H1 (cell line): ENCODE results near the gene YEATS4. TPM values are rescaled to one million over a fixed set of nuclear protein-coding genes. Genes with fewer than 3 reads are reported as not detected.
A peak's percentile ranks its signal among the peaks of the same experiment; 100 is the strongest.

Source experiments
- CTCF ChIA-PET: fragments of 300-600 bp; sonication (Branson Sonifier 250); formaldehyde crosslinking; loops from one replicate; lab custom pipeline; 2021; ENCODE audit not compliant: partially characterized antibody; lab: Charles Lee
- POLR2A ChIA-PET: fragments of 300-600 bp; sonication (Branson Sonifier 250); formaldehyde crosslinking; loops from one replicate; lab custom pipeline; 2021; ENCODE audit warnings: inconsistent platforms; ENCODE audit not compliant: partially characterized antibody; lab: Charles Lee
- DNase-seq, 2 experiments: peaks; one replicate each; pipeline versions ENCODE4 v3.0.0 to v3.0.0-alpha.2; 2010 to 2022; ENCODE audit warnings: low spot score in 2 of 2, low read depth in 1 of 2, mixed read lengths in 1 of 2
- FAIRE-seq: peaks from 2 replicates; lab custom pipeline; 2011; peaks lifted over from hg19 to GRCh38; lab: Jason Lieb, UNC
- H2AFZ ChIP-seq: 2 replicates; pipeline ENCODE4 v1.8.1; 2012; ENCODE audit warnings: low read length, inconsistent platforms
- H2AK5ac ChIP-seq: 2 replicates; pipeline ENCODE4 v1.6.1; 2013; ENCODE audit warnings: low read depth, low read length
- H2BK120ac ChIP-seq: replicated peaks from 2 replicates; pipeline ENCODE3; 2013; ENCODE audit warnings: low read depth, low read length, inconsistent platforms
- H2BK12ac ChIP-seq: 2 replicates; pipeline ENCODE4 v1.6.1; 2013; ENCODE audit warnings: low read depth, low read length
- H2BK15ac ChIP-seq: 2 replicates; pipeline ENCODE4 v1.6.1; 2013; ENCODE audit warnings: low read length
- H2BK20ac ChIP-seq: 2 replicates; pipeline ENCODE4 v1.6.1; 2013; ENCODE audit warnings: low read length
- H2BK5ac ChIP-seq: 2 replicates; pipeline ENCODE4 v1.6.1; 2013; ENCODE audit warnings: low read depth, low read length
- H3K14ac ChIP-seq: 2 replicates; pipeline ENCODE4 v1.6.1; 2013; ENCODE audit warnings: inconsistent platforms; ENCODE audit not compliant: insufficient read length
- H3K18ac ChIP-seq: 2 replicates; pipeline ENCODE4 v1.6.1; 2013; ENCODE audit warnings: low read length; ENCODE audit errors: extremely low read depth
- H3K23ac ChIP-seq: 2 replicates; pipeline ENCODE4 v1.6.1; 2013; ENCODE audit warnings: inconsistent platforms; ENCODE audit not compliant: insufficient read length
- H3K23me2 ChIP-seq: 2 replicates; pipeline ENCODE4 v1.6.1; 2013; ENCODE audit warnings: low read depth, low read length
- H3K27ac ChIP-seq: 2 replicates; pipeline ENCODE4 v1.6.1; 2011; ENCODE audit warnings: low read depth, low read length, inconsistent platforms
- H3K27me3 ChIP-seq, 4 experiments: replicated peaks in 1 of 4; 1 replicate in 1 of 4; 2 replicates in 3 of 4; pipeline versions ENCODE4 v1.6.1 to v1.8.1; 2011 to 2013; ENCODE audit warnings: low read length in 3 of 4, mild to moderate bottlenecking in 3 of 4, inconsistent platforms in 2 of 4, mixed read lengths in 2 of 4, moderate library complexity in 1 of 4; ENCODE audit not compliant: control insufficient read depth in 3 of 4, insufficient read depth in 3 of 4; ENCODE audit errors: extremely low read depth in 1 of 4
- H3K36me3 ChIP-seq, 4 experiments: 2 replicates each; pipeline versions ENCODE4 v1.6.1 to v1.8.1; 2011 to 2013; ENCODE audit warnings: mild to moderate bottlenecking in 4 of 4, low read length in 3 of 4, moderate library complexity in 2 of 4, control low read depth in 1 of 4, inconsistent platforms in 1 of 4; ENCODE audit not compliant: insufficient read depth in 4 of 4, control insufficient read depth in 2 of 4
- H3K4ac ChIP-seq: replicated peaks from 2 replicates; pipeline ENCODE3; 2013; ENCODE audit warnings: low read length, low read depth, mixed read lengths, inconsistent platforms; ENCODE audit not compliant: insufficient read length
- H3K4me1 ChIP-seq, 4 experiments: replicated peaks in 1 of 4; 1 replicate in 1 of 4; 2 replicates in 3 of 4; pipeline versions ENCODE4 v1.6.1 to v1.8.1; 2011 to 2013; ENCODE audit warnings: low read length in 3 of 4, inconsistent platforms in 2 of 4, mixed read lengths in 1 of 4; ENCODE audit not compliant: insufficient read depth in 4 of 4, control insufficient read depth in 3 of 4
- H3K4me2 ChIP-seq, 2 experiments: 2 replicates each; pipeline versions ENCODE4 v1.6.1 to v1.8.1; 2011 to 2013; ENCODE audit warnings: low read depth in 2 of 2, low read length in 2 of 2, control low read depth in 1 of 2, inconsistent platforms in 1 of 2, mild to moderate bottlenecking in 1 of 2; ENCODE audit not compliant: insufficient read depth in 1 of 2
- H3K4me3 ChIP-seq, 4 experiments: fragments of 200-600, 300-600 bp in 1 of 4; sonication (generic), shearing (Covaris generic), sonication (Bioruptor Twin) in 1 of 4; 2 replicates each; pipeline versions ENCODE4 v1.5.1 to v1.8.1; 2011 to 2016; ENCODE audit warnings: low read length in 4 of 4, low read depth in 3 of 4, control low read depth in 2 of 4, inconsistent platforms in 2 of 4, mild to moderate bottlenecking in 2 of 4, mixed read lengths in 1 of 4, moderate library complexity in 1 of 4; ENCODE audit not compliant: insufficient read depth in 2 of 4; ENCODE audit errors: extremely low read depth in 1 of 4
- H3K56ac ChIP-seq: replicated peaks from 2 replicates; pipeline ENCODE3; 2013; ENCODE audit warnings: low read depth, mild to moderate bottlenecking, mixed read lengths, low read length, inconsistent platforms; ENCODE audit not compliant: insufficient read length
- H3K79me1 ChIP-seq: 2 replicates; pipeline ENCODE4 v1.6.1; 2013; ENCODE audit warnings: low read depth, low read length, control low read depth
- H3K79me2 ChIP-seq, 2 experiments: 2 replicates each; pipeline versions ENCODE4 v1.6.1 to v1.8.1; 2012 to 2013; ENCODE audit warnings: low read length in 2 of 2, mild to moderate bottlenecking in 2 of 2, inconsistent platforms in 1 of 2; ENCODE audit not compliant: insufficient read depth in 2 of 2, control insufficient read depth in 1 of 2
- H3K9ac ChIP-seq, 4 experiments: replicated peaks in 1 of 4; 1 replicate in 1 of 4; 2 replicates in 3 of 4; pipeline versions ENCODE4 v1.6.1 to v1.8.1; 2011 to 2013; ENCODE audit warnings: low read depth in 3 of 4, low read length in 3 of 4, control low read depth in 2 of 4, mild to moderate bottlenecking in 2 of 4, moderate library complexity in 2 of 4, inconsistent platforms in 1 of 4; ENCODE audit errors: extremely low read depth in 1 of 4
- H3K9me3 ChIP-seq, 2 experiments: 2 replicates each; pipeline versions ENCODE4 v1.6.1 to v1.8.1; 2012 to 2013; ENCODE audit warnings: mild to moderate bottlenecking in 2 of 2, moderate library complexity in 2 of 2, control low read depth in 1 of 2, inconsistent platforms in 1 of 2, low read depth in 1 of 2, low read length in 1 of 2, mixed read lengths in 1 of 2; ENCODE audit not compliant: insufficient read depth in 2 of 2
- H4K20me1 ChIP-seq, 2 experiments: replicated peaks in 1 of 2; 2 replicates each; pipeline versions ENCODE3 to v1.8.1; 2011 to 2013; ENCODE audit warnings: inconsistent platforms in 2 of 2, low read length in 2 of 2, mild to moderate bottlenecking in 1 of 2; ENCODE audit not compliant: insufficient read depth in 2 of 2, control insufficient read depth in 1 of 2
- H4K5ac ChIP-seq: 2 replicates; pipeline ENCODE4 v1.6.1; 2013; ENCODE audit warnings: low read length, low read depth, mixed read lengths, inconsistent platforms; ENCODE audit not compliant: insufficient read length
- H4K8ac ChIP-seq: 2 replicates; pipeline ENCODE4 v1.8.0; 2013; ENCODE audit warnings: mild to moderate bottlenecking, moderate library complexity, low read length, inconsistent platforms; ENCODE audit not compliant: insufficient read depth; ENCODE audit errors: extremely low read depth
- H4K91ac ChIP-seq: replicated peaks from 2 replicates; pipeline ENCODE3; 2013; ENCODE audit warnings: low read length, mixed read lengths, inconsistent platforms; ENCODE audit not compliant: insufficient read length
- ATF2 ChIP-seq: IDR thresholded peaks from 2 replicates; pipeline ENCODE4 v1.6.1; 2012; ENCODE audit warnings: low read length, inconsistent platforms
- BACH1 ChIP-seq: IDR thresholded peaks from 2 replicates; pipeline ENCODE4 v1.6.1; 2012; ENCODE audit warnings: low read length, improper control_type of control experiment
- BCL11A ChIP-seq, 2 experiments: IDR thresholded peaks; one replicate each; pipeline ENCODE4 v1.6.1; 2011; ENCODE audit warnings: low read depth in 2 of 2, low read length in 2 of 2, mild to moderate bottlenecking in 2 of 2
- CREB1 ChIP-seq: IDR thresholded peaks from 2 replicates; pipeline ENCODE4 v1.6.1; 2012; ENCODE audit warnings: inconsistent platforms
- FOSL1 ChIP-seq: IDR thresholded peaks from 2 replicates; pipeline ENCODE4 v1.6.1; 2011; ENCODE audit warnings: mild to moderate bottlenecking, low read depth, low read length, moderate library complexity; ENCODE audit not compliant: insufficient read depth
- SRF ChIP-seq: IDR thresholded peaks from 2 replicates; pipeline ENCODE4 v1.6.1; 2011; ENCODE audit warnings: mild to moderate bottlenecking, low read depth, low read length, moderate library complexity
- WGBS, 2 experiments: shearing (Covaris generic) in 1 of 2; methylation state at CpG; one replicate each; pipeline versions ENCODE4 v1.1.6 to v1.1.7; 2013 to 2015; ENCODE audit warnings: low lambda C conversion rate in 2 of 2, mixed read lengths in 2 of 2, inconsistent platforms in 1 of 2, low coverage in 1 of 2, missing lambda C conversion rate in 1 of 2; ENCODE audit not compliant: insufficient replicate concordance in 2 of 2, insufficient coverage in 1 of 2, insufficient read length in 1 of 2; ENCODE audit errors: extremely low coverage in 1 of 2, missing lambda C conversion rate in 1 of 2; 5-methylcytosine and 5-hydroxymethylcytosine counted together
- long read RNA-seq, 2 experiments: library from RNA in 1 of 2; library from capped mRNA in 1 of 2; stranded (forward); transcript quantifications; one replicate each; pipeline ENCODE4 v2.0.0, GENCODE V29; 2021; ENCODE audit warnings: inconsistent platforms in 1 of 2
- polyA minus RNA-seq, 3 experiments: library from RNA; depleted of rRNA, polyadenylated mRNA; stranded (reverse); fragments of >200 nt; gene quantifications; 1 replicate in 2 of 3; 2 replicates in 1 of 3; pipeline ENCODE4 v1.2.3, GENCODE V29; 2011
- polyA plus RNA-seq, 7 experiments: library from polyadenylated mRNA; depleted of rRNA in 3 of 7; stranded (reverse) in 5 of 7; unstranded in 2 of 7; fragments of >200 nt in 5 of 7; fragments of 200-250 nt in 2 of 7; gene quantifications; 1 replicate in 5 of 7; 2 replicates in 1 of 7; 4 replicates in 1 of 7; pipeline versions ENCODE4 v1.2.1 to v1.2.3, GENCODE V29; 2011 to 2013; ENCODE audit warnings: missing spikeins in 2 of 7, mixed read lengths in 2 of 7
- total RNA-seq: library from RNA; stranded (reverse); fragmentation: NEBNext Ultra II Directional; extraction: Animal tissue kit (Norgen Biotek cat#: 25700); gene quantifications from 2 replicates; pipeline ENCODE4 v1.2.1, GENCODE V29; 2021

Gene YEATS4
- total RNA-seq (32.4 and 32.5 TPM in 2 replicates), polyA plus RNA-seq (2011; rRNA removed) (25.7 and 35.7 TPM in 2 replicates), polyA minus RNA-seq (2011; rRNA and poly(A)+ RNA removed) (3.3 and 5.3 TPM in 2 replicates)
- polyA plus RNA-seq (2011; cell fraction: cytosol; rRNA removed), result 43.4 TPM
- 20.6 TPM for polyA plus RNA-seq (2011; cell fraction: nucleus; rRNA removed)
- polyA plus RNA-seq (2012, experiment 1 of 2), result 20.1 to 33.7 TPM (median 28.3 TPM) in 4 replicates
- 19.5 TPM for polyA plus RNA-seq (2012, experiment 2 of 2)
- 25.7 TPM for polyA plus RNA-seq (2013, experiment 1 of 2)
- 26.5 TPM for polyA plus RNA-seq (2013, experiment 2 of 2)
- polyA minus RNA-seq (2011; cell fraction: cytosol; rRNA and poly(A)+ RNA removed), result 29.4 TPM
- polyA minus RNA-seq (2011; cell fraction: nucleus; rRNA and poly(A)+ RNA removed), result 34.1 TPM
- long read RNA-seq, experiment 1, transcript YEATS4-201 (7 exons, 1,434 nt), result major isoform, 23 of 52 reads
- long read RNA-seq, experiment 1, partial matches to known transcripts, result 14 of 52 reads
- long read RNA-seq, experiment 1, other reads (novel, unspliced or antisense), result 14 of 52 reads
- long read RNA-seq, experiment 2, transcript YEATS4-201 (7 exons, 1,434 nt), result major isoform, 42 of 49 reads
- long read RNA-seq, experiment 2, partial matches to known transcripts, result 0 of 49 reads
- long read RNA-seq, experiment 2, other reads (novel, unspliced or antisense), result 4 of 49 reads

GRCh38 chr12:69359531-69360347, at the start of gene YEATS4:
Gene YEATS4, plus strand, starts transcription at chr12:69359743. Its CDS starts 230 bp downstream, at chr12:69359973.
- WGBS, 2 experiments, result 1% methylated on average over 59 of the region's 70 CpGs; no CpG with 5 or more reads in 1 of the 2 experiments
- H2AFZ ChIP-seq, result peak within 1 kb of the TSS; percentile 63; the same call in 1 of the 2 replicates
- CTCF ChIA-PET, result interaction anchor here (0.6 to 1.7 kb wide), 2 partner anchors 11 to 280 kb away, joined by 3 to 6 read pairs; partner anchors contain the start of gene LYZ
- TF ChIP-seq FOSL1 (no peak), SRF (no peak), CREB1 (peak; percentile 76), BCL11A (IDR thresholded peaks at IDR 0.05; ENCODE audit: low read depth in 2 of 2, low read length in 2 of 2) (no peak), ATF2 (no peak), BACH1 (no peak; the same call in 1 of the 2 replicates)

More at GRCh38 chr12:69359531-69360347, at the start of gene YEATS4:
- H2BK5ac ChIP-seq, result peak within 1 kb of the TSS; percentile 95
- no peaks in the 10 kb centered on the region for H4K20me1 ChIP-seq
- peak within 1 kb of the TSS; percentile 60 to 93 for H3K4me2 ChIP-seq
- POLR2A ChIA-PET, result interaction anchor here (0.7 to 2.0 kb wide), 5 partner anchors 10 to 211 kb away, joined by 3 to 8 read pairs (median 4); partner anchors contain the start of gene LYZ
- no peak within 1 kb of the TSS for H2BK120ac ChIP-seq
- FAIRE-seq (no peak), DNase-seq (peak; percentile 65 to 85)
- H3K56ac ChIP-seq, result peak within 1 kb of the TSS; percentile 88
- H2BK20ac ChIP-seq, result no peak within 1 kb of the TSS
- no peak within 1 kb of the TSS; the same call in 1 of the 2 replicates for H2AK5ac ChIP-seq
- peak within 1 kb of the TSS; percentile 93 to 98 (median 96) for H3K9ac ChIP-seq
- H3K9me3 ChIP-seq, result no peaks in the 10 kb centered on the region
- H3K23me2 ChIP-seq, result no peaks in the 10 kb centered on the region; the same call in 1 of the 2 replicates
- H3K36me3 ChIP-seq, result peaks cover 0 to 27% (median 2%) of the 10 kb centered on the region in 4 experiments; a peak in 3 of 8 replicates
- peak within 1 kb of the TSS; percentile 95 for H4K5ac ChIP-seq
- H4K91ac ChIP-seq, result peak within 1 kb of the TSS; percentile 68
- H3K4me3 ChIP-seq, result peak within 1 kb of the TSS; percentile 37 to 83 (median 75)
- peaks cover 0 to 26% of the 10 kb centered on the region in 2 experiments; a peak in 2 of 4 replicates for H3K79me2 ChIP-seq
- no peaks in the 10 kb centered on the region for H3K79me1 ChIP-seq
- peak within 1 kb of the TSS; percentile 97 for H3K27ac ChIP-seq
- H2BK15ac ChIP-seq, result no peak within 1 kb of the TSS
- no peak within 1 kb of the TSS for H3K4ac ChIP-seq
- H3K18ac ChIP-seq, result peak within 1 kb of the TSS; percentile 68; the same call in 1 of the 2 replicates
- no peak within 1 kb of the TSS for H3K23ac ChIP-seq
- H3K27me3 ChIP-seq, result no peaks in the 10 kb centered on the region
- peaks cover 0 to 2% (median under 1%) of the 10 kb centered on the region in 4 experiments; a peak in 5 of 7 replicates for H3K4me1 ChIP-seq
- H4K8ac ChIP-seq, result peak within 1 kb of the TSS; percentile 100
- peak within 1 kb of the TSS; percentile 95; the same call in 1 of the 2 replicates for H2BK12ac ChIP-seq
- no peak within 1 kb of the TSS for H3K14ac ChIP-seq
